ENCODE measurements around the gene DCLK1.

- TF ChIP-seq CTCF (conservative IDR thresholded peaks at IDR 0.05) = no peak
- TF ChIP-seq EZH2 (IDR thresholded peaks at IDR 0.05; ENCODE audit: low read depth) = no peak
Measured at GRCh38 chr13:35791184-35791851, 339.9 kb downstream of the DCLK1 start.
